HG03196 (cell line): Measurements from ENCODE around the gene ANKMY1.

Source experiments
- ATAC-seq: cut with Tn5 transposase; IDR thresholded peaks from one replicate; pipeline ENCODE4 v1.9.1; 2021; ENCODE audit not compliant: unreplicated experiment

The ANKMY1 gene

DNA sequence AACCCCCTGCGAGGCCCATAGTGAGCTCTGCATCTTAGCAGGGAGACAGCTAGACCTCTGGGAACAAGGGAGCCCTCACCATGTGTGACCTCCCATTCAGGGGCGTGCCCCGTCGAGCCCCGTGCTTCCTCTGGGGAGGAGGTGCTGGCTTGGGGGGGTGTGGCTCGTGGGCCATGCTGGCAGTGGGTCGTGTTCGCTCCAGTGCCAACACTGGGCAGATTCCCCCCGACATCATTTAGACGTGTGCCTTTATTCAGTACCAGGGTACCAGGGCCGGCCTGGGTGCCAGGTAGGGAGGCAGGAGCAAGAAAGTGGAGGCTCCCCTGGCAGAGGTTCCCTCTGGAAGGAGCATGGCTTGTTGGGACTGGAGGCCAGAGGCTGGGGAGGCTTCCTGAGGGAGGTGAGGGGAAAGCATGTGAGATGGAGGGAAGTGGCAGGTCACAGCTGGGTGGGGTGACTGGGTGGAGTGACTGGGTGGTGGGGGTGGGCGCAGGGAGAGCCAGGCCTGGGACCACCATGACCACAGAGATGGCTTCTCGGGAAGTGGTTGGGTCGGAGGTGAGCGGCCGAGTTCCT is 107.2 kb downstream of the ANKMY1 start:
- ATAC-seq, result no peak

- ATAC-seq, result no peak
These were observed 107.8 kb downstream of the ANKMY1 start for GRCh38 chr2:240449764-240450531.

DNA sequence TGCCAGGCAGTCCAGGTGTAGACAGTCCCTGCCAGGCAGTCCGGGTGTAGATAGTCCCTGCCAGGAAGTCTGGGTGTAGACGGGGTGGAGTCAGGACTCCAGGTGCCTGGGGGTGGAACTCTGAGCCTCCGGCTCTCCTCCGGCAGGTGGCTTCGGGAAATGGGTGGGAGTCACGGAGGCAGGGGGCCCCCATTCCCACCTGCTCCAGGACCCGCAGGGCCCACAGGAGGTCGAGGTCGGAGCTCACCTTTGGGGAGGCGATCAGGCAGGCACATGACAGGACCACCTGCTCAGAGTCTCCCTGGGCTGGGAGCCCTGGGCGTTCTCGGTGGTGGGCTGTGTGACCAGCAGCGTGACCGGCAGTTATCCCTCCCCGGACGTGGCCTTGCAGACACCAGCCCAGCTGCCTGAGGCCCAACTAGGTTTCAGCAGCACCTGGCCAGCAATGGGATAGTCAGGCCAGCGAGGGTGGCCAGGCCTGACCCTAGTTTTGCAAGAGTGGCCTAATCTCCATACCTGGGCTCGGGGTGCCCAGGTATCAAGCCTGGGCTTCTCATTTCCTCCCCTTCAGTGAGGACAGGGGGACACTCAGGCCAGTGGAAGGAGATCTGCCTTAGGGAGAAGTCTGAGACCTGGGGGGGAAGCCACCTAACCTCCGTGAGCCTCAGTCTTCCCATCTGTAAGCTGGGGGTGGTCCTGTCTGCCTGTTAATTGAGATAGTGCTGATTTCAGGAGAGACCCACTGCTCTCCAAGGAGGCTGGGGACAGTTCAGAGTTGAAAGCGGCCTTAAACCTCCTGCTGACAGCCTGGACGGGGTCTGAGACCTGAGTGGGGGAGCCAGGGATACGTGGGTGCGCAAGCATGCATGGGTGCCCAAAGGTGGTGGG is 109.2 kb downstream of the ANKMY1 start:
- no peak for ATAC-seq

- no peak for ATAC-seq
These were observed 109.9 kb downstream of the ANKMY1 start for GRCh38 chr2:240447934-240448333.

DNA sequence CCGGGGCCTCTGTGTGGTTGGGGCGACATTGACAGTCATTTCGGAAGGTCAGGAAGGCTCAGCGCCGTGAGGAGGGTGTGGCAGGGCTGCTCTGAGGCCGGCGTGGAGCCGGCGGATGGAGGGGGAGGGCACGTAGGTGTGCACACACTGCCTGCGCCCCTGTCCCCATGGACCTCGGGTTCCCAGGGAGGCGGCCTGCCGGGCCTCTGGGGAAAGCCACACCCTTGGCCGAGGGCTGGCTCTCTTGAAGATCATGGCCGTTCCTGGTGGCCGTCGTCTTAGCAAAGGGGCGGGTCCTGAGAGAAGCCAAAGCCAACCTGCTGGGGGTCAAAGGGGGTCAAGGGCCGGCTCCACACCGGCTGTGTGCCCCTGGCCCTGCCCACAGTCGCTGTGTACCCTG is 110.5 kb downstream of the ANKMY1 start:
- no peak for ATAC-seq

GRCh38 chr2:240446664-240447175 is 111.1 kb downstream of the ANKMY1 start:
- no peak for ATAC-seq

- no peak for ATAC-seq
These were observed 111.7 kb downstream of the ANKMY1 start for GRCh38 chr2:240445961-240446663.

- ATAC-seq, result no peak
These were observed 113.3 kb downstream of the ANKMY1 start for GRCh38 chr2:240444464-240444863.

DNA sequence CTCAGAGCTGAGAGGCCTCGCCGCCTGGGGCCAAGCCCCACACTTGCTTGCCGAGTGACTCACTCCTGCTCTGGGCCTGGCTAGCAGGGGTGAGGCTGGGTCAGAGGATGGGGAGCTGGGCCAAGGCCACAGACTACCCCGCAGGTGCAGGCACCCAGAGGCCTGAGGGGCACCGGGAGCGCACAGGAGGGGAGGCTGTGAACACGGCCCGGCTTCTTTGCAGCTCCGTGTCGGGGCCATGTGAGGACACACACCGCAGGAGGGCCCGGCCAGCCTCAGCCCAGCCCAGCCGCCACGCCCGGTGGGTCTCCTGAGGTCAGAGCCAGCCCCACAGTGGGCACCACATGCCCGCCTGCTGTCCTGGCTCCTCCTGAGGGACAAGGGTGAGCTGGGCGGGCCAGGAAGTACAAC is 113.9 kb downstream of the ANKMY1 start:
- ATAC-seq, result no peak

DNA sequence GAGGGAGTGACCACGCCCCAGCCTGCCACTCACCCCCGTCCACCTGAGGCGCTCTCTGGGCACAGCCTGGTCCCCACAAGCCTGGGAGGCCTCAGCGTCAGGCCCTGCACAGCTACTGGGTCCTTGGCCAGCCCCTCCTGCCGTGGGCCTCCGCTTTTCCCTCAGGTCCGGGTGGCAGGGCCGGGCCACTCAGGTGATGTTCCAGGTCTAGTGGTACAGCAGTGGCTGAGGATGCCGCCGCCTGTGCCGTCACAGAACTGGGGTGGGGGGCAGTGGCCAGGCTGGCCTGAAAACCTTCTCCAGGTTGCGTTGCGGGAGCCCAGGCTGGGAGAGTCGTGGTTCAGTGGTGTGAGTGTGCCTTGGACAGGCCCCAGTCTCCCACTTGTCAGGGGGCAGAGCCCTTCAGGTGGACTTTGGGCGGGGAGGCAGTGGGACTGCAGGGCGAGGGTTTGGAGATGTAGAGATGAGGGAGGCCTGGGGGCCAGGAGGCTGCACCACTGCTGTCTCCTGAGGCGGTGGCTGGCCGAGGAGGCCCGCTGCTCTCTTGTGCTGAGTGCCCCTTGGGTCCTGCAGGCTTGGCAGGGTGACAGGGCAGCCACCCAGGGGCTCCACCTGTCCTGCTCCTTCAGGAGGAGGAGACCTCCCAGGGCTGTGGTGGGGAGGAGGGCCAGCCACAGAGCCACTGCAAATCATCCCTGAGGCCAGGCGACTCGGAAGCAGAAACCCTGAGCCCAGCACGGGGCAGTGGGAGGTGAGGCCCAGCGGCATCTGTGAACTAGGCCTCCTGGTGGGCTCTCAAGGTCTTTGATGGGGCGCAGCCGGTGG is 114.7 kb downstream of the ANKMY1 start:
- no peak for ATAC-seq

GRCh38 chr2:240441993-240442411 is 115.8 kb downstream of the ANKMY1 start:
- ATAC-seq, result no peak

DNA sequence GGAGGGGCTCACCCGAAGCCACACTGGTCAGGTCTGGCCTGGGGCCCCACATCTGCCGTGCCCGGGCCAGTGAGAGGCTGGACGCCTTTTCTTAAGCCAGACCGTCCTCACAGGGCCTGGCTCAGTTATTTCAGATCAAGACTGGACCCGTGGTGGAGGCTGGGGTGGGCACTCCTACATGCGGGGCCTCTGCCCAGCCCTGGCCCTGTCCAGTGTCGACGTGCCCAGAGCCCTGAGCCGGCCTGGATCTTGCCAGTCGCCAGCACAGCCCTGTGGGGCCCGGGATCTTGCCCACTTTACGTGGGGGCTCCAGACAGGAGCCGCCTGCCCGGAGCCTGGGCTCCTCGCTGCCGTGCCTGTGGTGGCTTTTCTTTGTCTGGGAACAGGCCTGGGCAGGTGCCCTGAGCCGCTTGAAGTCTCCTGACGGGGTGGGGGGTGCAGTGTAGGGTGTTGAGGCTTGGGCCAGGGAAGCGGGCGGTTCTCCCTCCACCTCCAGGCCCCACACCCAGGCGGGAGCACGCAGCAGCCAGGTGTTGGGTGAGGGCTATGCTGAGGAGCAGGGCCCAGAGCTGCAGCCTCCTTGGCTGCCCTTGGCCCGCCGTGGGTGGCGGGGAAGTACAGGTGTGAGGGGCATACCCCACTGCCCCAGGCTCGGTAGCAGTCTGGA is 116.3 kb downstream of the ANKMY1 start:
- no peak for ATAC-seq

DNA sequence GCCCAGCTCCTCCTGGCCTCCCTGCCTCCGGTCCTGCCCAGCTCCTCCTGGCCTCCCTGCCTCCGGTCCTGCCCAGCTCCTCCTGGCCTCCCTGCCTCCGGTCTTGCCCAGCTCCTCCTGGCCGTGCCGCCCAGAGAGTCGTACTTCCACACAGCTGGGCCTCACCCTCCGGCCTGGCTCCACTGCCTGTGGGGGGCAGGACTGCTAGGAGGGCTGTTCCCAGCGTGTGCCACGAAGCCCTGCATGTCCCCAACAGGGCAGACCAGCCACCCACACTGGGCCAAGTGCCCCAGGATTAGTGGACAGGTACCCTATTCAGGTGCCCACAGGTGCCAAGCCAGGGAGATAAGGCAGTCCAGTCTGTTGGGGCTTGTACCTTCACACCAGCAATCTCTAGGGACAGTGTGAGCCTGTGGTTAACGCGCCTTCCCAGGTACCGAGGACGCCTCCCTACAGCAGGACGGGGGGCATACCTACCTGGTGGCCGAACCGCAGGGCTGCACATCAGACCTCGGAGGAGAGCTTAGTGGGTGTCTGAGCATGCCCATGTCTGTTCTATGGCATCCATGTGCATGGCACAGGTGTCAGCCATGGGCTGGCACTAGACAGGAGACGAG is 117.0 kb downstream of the ANKMY1 start:
- ATAC-seq, result no peak

DNA sequence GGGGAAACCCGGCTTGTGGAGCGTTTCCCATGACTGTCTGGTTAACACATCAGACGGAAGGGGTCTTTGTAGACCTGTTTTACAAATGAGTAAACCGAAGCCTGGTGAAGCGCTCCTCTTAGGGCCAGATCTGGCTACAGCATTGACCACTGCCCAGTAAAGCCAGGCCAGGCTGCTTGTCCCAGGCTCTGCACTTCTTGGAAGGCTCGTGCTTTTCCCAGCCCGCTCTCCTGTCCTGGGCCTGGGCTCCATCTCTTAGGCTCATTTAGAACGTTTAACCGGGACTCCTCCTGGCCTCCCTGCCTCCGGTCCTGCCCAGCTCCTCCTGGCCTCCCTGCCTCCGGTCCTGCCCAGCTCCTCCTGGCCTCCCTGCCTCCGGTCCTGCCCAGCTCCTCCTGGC is 117.5 kb downstream of the ANKMY1 start:
- no peak for ATAC-seq

DNA sequence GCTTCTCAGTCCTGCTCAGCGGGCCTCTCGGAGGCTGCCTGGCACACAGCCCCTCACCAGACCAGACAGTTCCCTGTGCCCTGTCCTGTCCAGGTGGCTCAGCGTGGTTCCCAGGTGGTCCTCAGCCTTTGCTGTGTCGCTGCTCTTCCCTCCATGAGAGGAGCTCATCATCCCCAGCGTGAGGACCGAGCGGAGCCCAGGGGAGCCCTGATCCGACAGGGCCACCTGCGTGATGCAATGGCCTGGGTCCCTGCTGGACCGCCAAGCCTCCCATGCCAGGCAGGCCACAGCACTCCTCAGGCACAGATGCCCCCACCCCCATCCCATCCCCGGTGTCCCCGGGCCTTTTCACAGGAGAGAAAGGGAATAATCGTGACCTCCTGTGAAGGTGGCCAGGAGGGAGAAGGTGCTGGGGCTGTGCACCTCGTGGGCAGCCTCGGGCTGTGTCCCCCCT is 118.1 kb downstream of the ANKMY1 start:
- ATAC-seq, result no peak

GRCh38 chr2:240438810-240439697 is 118.7 kb downstream of the ANKMY1 start:
- no peak for ATAC-seq

DNA sequence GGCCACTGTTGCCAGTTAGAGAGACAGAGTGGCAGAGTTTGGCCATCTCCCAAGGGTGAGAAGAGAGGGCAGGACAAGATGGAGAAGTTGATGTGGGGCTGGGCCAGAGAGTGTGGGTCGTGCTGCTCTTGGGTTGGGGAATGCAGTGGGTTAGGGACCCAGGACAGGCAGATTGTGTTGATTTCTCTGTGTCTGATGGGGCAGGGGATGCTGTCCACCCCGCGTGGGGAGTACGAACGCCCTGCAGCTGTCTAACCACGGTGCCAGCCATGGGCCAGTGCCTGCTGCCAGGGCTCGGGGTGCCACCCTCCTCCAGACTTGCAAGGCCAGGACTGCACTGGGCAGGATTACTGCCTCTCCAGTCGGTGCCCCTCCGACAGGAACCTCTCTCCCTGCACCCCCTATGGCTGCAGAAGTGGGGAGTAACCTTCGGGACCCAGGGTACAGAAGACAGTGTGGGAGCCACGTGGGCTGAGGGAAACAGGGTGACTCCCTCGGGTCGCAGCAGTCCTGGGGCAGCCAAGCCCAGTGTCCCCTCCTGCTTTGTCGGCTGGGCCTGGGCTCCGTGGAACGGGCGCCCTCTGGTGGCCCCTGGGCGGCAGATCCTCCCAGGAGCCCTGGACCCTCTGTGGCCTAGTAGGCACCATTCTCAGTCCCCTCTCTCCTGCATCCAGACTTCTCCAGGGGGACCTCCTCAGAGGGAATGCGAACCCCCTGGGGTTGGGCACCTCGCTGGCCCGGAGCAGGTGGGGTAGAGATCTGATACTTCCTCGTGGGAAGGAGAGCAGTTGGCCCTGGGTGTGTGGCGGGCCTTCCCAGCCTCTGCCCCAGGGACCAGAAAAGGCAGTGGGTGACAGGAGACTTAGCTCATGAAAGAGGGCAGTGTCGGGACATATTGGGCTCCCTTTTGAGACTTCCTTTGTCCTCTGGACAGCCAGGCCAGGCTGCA is 119.7 kb downstream of the ANKMY1 start:
- no peak for ATAC-seq
